Measurements from ENCODE around the gene GGT6.

GGT6 gene

GRCh38 chr17:4522661-4523060, 37.7 kb downstream of the GGT6 start:
- no peak for DNase-seq (ENCODE audit: low read depth in 2 of 2)

GRCh38 chr17:4520894-4521600, 39.3 kb downstream of the GGT6 start:
- no peak for DNase-seq (ENCODE audit: low read depth in 2 of 2)

DNA sequence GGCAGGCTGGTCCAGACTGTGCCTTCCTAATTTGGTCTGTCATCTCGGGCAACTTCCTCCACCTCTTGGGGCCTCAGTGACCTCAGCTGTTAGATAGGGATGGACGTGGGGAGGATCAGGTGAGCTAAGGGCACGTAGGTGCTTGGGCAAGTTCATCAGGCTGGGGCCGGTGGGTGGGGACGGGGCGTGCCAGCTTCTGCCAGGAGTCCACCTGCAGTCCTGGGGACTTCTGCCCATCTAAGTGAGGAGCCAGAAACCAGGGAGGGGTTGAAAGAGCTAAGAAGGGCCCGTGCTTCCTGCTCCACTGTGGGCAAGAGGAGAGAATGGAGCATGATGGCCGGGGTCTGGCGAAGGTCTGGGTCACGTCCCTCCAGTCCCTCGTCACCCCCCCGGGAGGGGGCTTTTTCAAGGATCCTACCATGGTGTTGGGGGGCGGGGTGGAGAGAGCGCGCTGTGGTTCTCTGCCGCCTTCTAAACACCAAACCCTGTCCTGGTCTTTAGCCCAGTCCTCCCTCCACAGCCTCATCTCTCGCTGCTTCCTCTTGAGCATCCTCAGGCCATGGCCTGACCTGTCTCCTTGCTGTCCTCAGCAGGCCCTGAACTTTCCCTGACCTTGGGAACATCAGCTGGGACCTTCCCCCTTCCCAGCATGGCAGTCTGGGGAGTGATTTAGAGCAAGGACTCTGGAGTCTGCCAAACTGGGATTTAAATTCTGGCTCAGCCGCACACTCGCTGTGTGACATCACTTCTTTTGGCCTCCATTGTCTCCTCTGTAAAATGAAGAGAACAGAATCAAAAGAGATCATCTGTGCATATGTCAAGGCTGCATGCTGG, 40.1 kb downstream of the GGT6 start:
- no peak for DNase-seq (ENCODE audit: low read depth in 2 of 2)

GRCh38 chr17:4519361-4519788, 41.0 kb downstream of the GGT6 start:
- DNase-seq (ENCODE audit: low read depth in 2 of 2), result no peak

- no peak for DNase-seq (ENCODE audit: low read depth in 2 of 2)
Measured at GRCh38 chr17:4518901-4519300, 41.5 kb downstream of the GGT6 start.

GRCh38 chr17:4516735-4517134, 43.6 kb downstream of the GGT6 start:
- DNase-seq (ENCODE audit: low read depth in 2 of 2), result no peak

- no peak for DNase-seq (ENCODE audit: low read depth in 2 of 2)
Measured at GRCh38 chr17:4515501-4515900, 44.9 kb downstream of the GGT6 start.

- no peak for DNase-seq (ENCODE audit: low read depth in 2 of 2)
Measured at GRCh38 chr17:4514779-4515178, 45.6 kb downstream of the GGT6 start.

- DNase-seq (ENCODE audit: low read depth in 2 of 2), result no peak
Measured at GRCh38 chr17:4514206-4514605, 46.2 kb downstream of the GGT6 start.

GRCh38 chr17:4513113-4514032, 47.0 kb downstream of the GGT6 start:
- no peak for DNase-seq (ENCODE audit: low read depth in 2 of 2)

DNA sequence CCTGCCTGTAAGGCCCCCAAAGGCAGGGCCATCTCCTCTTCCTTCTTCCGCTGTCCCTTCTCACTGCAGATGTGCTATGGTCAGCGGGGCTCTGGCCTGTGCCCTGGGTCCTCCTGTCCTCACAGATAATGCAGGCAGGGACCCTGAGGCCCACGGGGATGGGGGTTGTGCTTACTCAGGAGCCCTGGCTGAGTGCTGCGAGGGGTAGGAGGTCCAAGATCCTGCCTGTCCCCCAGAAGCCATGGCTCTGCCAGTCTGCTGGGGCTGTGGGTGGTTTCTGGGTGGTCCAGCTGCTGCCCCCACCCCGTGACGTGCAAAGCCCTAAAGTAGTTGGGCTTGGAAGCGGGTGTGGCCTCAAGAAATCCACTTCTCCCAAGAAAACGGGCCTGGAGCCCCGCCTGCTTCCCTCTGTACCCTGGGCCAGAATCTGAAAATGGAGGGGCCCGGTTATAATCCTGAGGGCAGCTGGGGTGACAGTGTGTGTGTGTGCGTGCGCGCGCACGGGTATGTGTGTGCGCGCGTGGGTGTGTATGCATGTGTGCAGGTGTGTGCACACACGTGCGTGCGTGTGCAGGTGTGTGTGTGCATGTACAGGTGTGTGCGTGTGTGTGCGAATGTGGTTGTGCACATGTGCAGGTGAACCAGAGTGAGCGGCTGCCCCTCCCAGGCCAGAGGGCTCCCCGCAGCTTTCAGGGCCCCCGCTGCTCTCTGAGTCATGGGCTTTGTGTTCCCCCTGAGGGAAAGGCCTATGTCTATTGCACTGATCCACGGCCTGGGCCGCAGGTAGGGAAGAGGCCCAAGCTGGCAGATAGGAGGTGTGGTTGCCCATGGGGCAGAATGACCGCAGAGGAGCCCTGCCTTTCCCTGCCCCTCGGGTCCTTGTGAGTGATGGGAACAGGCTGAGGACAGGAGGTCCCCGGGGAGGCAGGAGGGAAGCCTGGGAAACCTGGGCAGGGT, 47.9 kb downstream of the GGT6 start:
- DNase-seq (ENCODE audit: low read depth in 2 of 2), result no peak

- DNase-seq (ENCODE audit: low read depth in 2 of 2), result no peak
Measured at GRCh38 chr17:4511199-4511932, 49.0 kb downstream of the GGT6 start.

DNA sequence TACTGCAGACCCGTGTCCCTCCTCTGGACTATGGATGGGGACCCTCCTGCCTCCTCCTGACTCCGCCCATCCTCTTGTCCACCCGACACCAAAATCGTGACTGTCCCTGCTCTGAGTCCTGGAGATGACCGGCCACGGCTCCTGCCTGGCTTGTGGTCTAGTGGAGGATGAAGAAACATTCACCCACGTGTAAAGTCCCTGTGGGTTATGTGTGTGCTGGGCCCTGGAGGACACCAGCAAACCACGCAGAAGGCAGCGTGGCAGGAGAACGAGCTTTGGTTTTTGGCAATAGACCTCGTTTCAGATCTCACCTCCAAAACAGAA, 49.8 kb downstream of the GGT6 start:
- no peak for DNase-seq (ENCODE audit: low read depth in 2 of 2)

GRCh38 chr17:4509923-4510617, 50.3 kb downstream of the GGT6 start:
- DNase-seq (ENCODE audit: low read depth in 2 of 2), result no peak

DNA sequence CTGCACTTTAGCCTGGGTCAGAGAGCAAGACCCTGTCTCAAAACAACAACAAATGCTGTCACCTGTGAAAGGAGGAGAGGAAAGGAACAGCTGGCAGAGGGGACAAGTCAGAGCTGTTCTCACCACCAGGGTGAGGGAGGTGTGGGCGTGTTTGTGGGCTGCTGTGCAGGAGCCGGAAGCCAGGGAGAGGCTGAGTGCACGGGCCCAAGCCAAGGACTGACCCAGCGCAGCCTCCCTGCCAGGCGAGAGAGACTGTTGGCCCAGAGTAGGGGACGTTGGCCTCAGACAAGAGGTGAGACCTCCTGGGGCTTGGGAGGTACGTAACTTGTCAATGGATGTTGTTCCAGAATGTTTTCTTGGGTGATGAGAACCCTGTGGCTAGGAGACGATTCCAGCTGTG, 51.0 kb downstream of the GGT6 start:
- DNase-seq (ENCODE audit: low read depth in 2 of 2), result no peak

DNA sequence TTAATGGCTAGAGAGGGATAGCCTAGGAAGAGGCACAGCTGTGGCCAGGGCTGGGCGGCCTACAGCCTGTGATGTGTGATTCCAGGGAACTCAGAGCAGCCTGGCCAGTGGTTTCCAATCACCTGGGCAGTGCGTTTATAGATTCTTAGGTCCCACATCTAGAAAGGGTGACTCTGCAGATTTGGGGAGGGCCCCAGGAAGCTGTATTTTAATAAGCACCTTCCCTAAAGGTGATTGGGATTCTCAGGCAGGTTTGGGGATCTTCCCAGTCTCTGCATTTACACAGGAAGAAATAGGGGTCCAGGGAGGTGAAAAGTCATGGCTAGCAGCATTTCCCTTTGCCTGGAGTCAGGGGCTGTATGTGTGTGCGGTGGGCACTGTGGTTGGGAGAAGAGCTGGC, 52.2 kb downstream of the GGT6 start:
- DNase-seq (ENCODE audit: low read depth in 2 of 2), result no peak

- DNase-seq (ENCODE audit: low read depth in 2 of 2), result no peak
Measured at GRCh38 chr17:4507361-4508111, 52.8 kb downstream of the GGT6 start.
